HS-5 (cell line): ENCODE measurements around the gene PPEF2.

Source experiments
- DNase-seq: peaks from one replicate; pipeline ENCODE4 v3.0.0-alpha.2; 2012; ENCODE audit warnings: low read depth

PPEF2 gene

GRCh38 chr4:75892508-75892907 lies 9.7 kb downstream of the PPEF2 start:
- no peak for DNase-seq

GRCh38 chr4:75891611-75892010 lies 10.6 kb downstream of the PPEF2 start:
- no peak for DNase-seq

- no peak for DNase-seq
Observed at GRCh38 chr4:75889537-75890199, 12.6 kb downstream of the PPEF2 start.

GRCh38 chr4:75886104-75886503 lies 16.1 kb downstream of the PPEF2 start:
- no peak for DNase-seq

- no peak for DNase-seq
Observed at GRCh38 chr4:75881476-75881875, 20.8 kb downstream of the PPEF2 start.

- no peak for DNase-seq
Observed at GRCh38 chr4:75880278-75880677, 22.0 kb downstream of the PPEF2 start.

- no peak for DNase-seq
Observed at GRCh38 chr4:75878246-75878756, 24.0 kb downstream of the PPEF2 start.

- no peak for DNase-seq
Observed at GRCh38 chr4:75876218-75876617, 26.0 kb downstream of the PPEF2 start.

GRCh38 chr4:75869100-75869499 lies 33.2 kb downstream of the PPEF2 start:
- no peak for DNase-seq

GRCh38 chr4:75867130-75867529 lies 35.1 kb downstream of the PPEF2 start:
- no peak for DNase-seq

GRCh38 chr4:75860606-75861005 lies 41.6 kb downstream of the PPEF2 start:
- DNase-seq, result no peak

- no peak for DNase-seq
Observed at GRCh38 chr4:75858721-75859120, 43.5 kb downstream of the PPEF2 start.

- no peak for DNase-seq
Observed at GRCh38 chr4:75849461-75849860, 52.8 kb downstream of the PPEF2 start.

GRCh38 chr4:75848891-75849290 lies 53.4 kb downstream of the PPEF2 start:
- DNase-seq, result peak; percentile 69

- DNase-seq, result peak; percentile 79
Observed at GRCh38 chr4:75848171-75848760, 54.0 kb downstream of the PPEF2 start.

GRCh38 chr4:75845992-75846391 lies 56.3 kb downstream of the PPEF2 start:
- DNase-seq, result no peak

GRCh38 chr4:75844151-75844662 lies 58.0 kb downstream of the PPEF2 start:
- peak; percentile 86 for DNase-seq

GRCh38 chr4:75843596-75843995 lies 58.7 kb downstream of the PPEF2 start:
- no peak for DNase-seq

- no peak for DNase-seq
Observed at GRCh38 chr4:75841641-75842520, 60.4 kb downstream of the PPEF2 start.

GRCh38 chr4:75834772-75835154 lies 67.5 kb downstream of the PPEF2 start:
- no peak for DNase-seq

- no peak for DNase-seq
Observed at GRCh38 chr4:75834095-75834771, 68.0 kb downstream of the PPEF2 start.

- DNase-seq, result no peak
Observed at GRCh38 chr4:75831856-75832405, 70.3 kb downstream of the PPEF2 start.
